ENCODE measurements around the gene ZNF580. TPM values are rescaled to one million over a fixed set of nuclear protein-coding genes. Genes with fewer than 3 reads are reported as not detected.

ZNF580 gene
- polyA plus RNA-seq, 1 donor (not counting 4 experiments of a cell fraction or from before 2014, with no cell fraction given), result 3.0 TPM

- FAIRE-seq (no peak), DNase-seq (ENCODE audit: low read depth, low spot score) (no peak)
- Histone ChIP-seq H3K79me2 (ENCODE audit: control insufficient read depth, insufficient read depth, low read length) (peaks cover 48% of the 10 kb centered on the region), H3K27ac (ENCODE audit: control insufficient read depth, insufficient read depth, low read length) (no peak overlapping the region), H3K9ac (ENCODE audit: control insufficient read depth, extremely low read depth, insufficient read depth, low read length) (no peak overlapping the region), H3K9me1 (ENCODE audit: control insufficient read depth, extremely low read depth, insufficient read depth, low read length) (peaks cover 2% of the 10 kb centered on the region), H3K36me3 (ENCODE audit: control insufficient read depth in 2 of 2, extremely low read depth in 1 of 2, insufficient read depth in 2 of 2, low read length in 2 of 2) (peaks cover 0 to 2% of the 10 kb centered on the region in 2 experiments), H3K4me3 (ENCODE audit: control insufficient read depth in 2 of 3, extremely low read depth in 1 of 3, insufficient read depth in 2 of 3, low read depth in 1 of 3, low read length in 3 of 3) (no peak overlapping the region), H2AFZ (ENCODE audit: control insufficient read depth, low read length) (no peak overlapping the region), H3K4me1 (ENCODE audit: control insufficient read depth, extremely low read depth, insufficient read depth, low read length) (peaks cover 32% of the 10 kb centered on the region), H4K20me1 (ENCODE audit: control insufficient read depth, extremely low read depth, insufficient read depth, low read length) (no peaks in the 10 kb centered on the region), H3K27me3 (ENCODE audit: control insufficient read depth, extremely low read depth, insufficient read depth, low read length) (no peaks in the 10 kb centered on the region), H3K9me3 (ENCODE audit: control insufficient read depth, low read depth, low read length) (no peaks in the 10 kb centered on the region), H3K4me2 (ENCODE audit: control insufficient read depth, extremely low read depth, insufficient read depth, low read depth, low read length) (no peak overlapping the region)
- TF ChIP-seq, protein P1, sequence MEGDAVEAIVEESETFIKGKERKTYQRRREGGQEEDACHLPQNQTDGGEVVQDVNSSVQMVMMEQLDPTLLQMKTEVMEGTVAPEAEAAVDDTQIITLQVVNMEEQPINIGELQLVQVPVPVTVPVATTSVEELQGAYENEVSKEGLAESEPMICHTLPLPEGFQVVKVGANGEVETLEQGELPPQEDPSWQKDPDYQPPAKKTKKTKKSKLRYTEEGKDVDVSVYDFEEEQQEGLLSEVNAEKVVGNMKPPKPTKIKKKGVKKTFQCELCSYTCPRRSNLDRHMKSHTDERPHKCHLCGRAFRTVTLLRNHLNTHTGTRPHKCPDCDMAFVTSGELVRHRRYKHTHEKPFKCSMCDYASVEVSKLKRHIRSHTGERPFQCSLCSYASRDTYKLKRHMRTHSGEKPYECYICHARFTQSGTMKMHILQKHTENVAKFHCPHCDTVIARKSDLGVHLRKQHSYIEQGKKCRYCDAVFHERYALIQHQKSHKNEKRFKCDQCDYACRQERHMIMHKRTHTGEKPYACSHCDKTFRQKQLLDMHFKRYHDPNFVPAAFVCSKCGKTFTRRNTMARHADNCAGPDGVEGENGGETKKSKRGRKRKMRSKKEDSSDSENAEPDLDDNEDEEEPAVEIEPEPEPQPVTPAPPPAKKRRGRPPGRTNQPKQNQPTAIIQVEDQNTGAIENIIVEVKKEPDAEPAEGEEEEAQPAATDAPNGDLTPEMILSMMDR (optimal IDR thresholded peaks at IDR 0.05 in 1 of 3, IDR thresholded peaks at IDR 0.05 in 1 of 3, conservative IDR thresholded peaks at IDR 0.05 in 1 of 3; ENCODE audit: extremely low read depth in 1 of 3, insufficient read depth in 2 of 3, low read length in 3 of 3), result peak; percentile 49 to 71 (median 54)
- no peak for TF ChIP-seq EZH2 (IDR thresholded peaks at IDR 0.05; ENCODE audit: low read length)
- dilution Hi-C loops (cut with MboI; ENCODE audit: extremely low pct_ligation_motif_present, low sequenced_read_pairs), result no loop called here
Measured at GRCh38 chr19:55638864-55639359, 1.9 kb upstream of the ZNF580 start.

- H2AFZ ChIP-seq (ENCODE audit: control insufficient read depth, low read length), result peak overlapping the region; percentile 69
- H4K20me1 ChIP-seq (ENCODE audit: control insufficient read depth, extremely low read depth, insufficient read depth, low read length), result no peaks in the 10 kb centered on the region
- H3K4me2 ChIP-seq (ENCODE audit: control insufficient read depth, extremely low read depth, insufficient read depth, low read depth, low read length), result peak overlapping the region; percentile 79
- TF ChIP-seq, protein P1 (optimal IDR thresholded peaks at IDR 0.05 in 1 of 3, IDR thresholded peaks at IDR 0.05 in 1 of 3, conservative IDR thresholded peaks at IDR 0.05 in 1 of 3; ENCODE audit: extremely low read depth in 1 of 3, insufficient read depth in 2 of 3, low read length in 3 of 3), result peak; percentile 61 to 85 (median 78)
- TF ChIP-seq EZH2 (IDR thresholded peaks at IDR 0.05; ENCODE audit: low read length), result no peak
- dilution Hi-C loops (cut with MboI; ENCODE audit: extremely low pct_ligation_motif_present, low sequenced_read_pairs), result no loop called here
- H3K9me3 ChIP-seq (ENCODE audit: control insufficient read depth, low read depth, low read length), result no peaks in the 10 kb centered on the region
- peaks cover 43% of the 10 kb centered on the region for H3K4me1 ChIP-seq (ENCODE audit: control insufficient read depth, extremely low read depth, insufficient read depth, low read length)
- DNase-seq (ENCODE audit: low read depth, low spot score), result no peak
- H3K36me3 ChIP-seq (ENCODE audit: control insufficient read depth in 2 of 2, extremely low read depth in 1 of 2, insufficient read depth in 2 of 2, low read length in 2 of 2), result peaks cover 2 to 10% of the 10 kb centered on the region in 2 experiments
- H3K9ac ChIP-seq (ENCODE audit: control insufficient read depth, extremely low read depth, insufficient read depth, low read length), result peak overlapping the region; percentile 88
- FAIRE-seq, result no peak
- peak overlapping the region; percentile 58 for H3K27ac ChIP-seq (ENCODE audit: control insufficient read depth, insufficient read depth, low read length)
- H3K27me3 ChIP-seq (ENCODE audit: control insufficient read depth, extremely low read depth, insufficient read depth, low read length), result no peaks in the 10 kb centered on the region
- peaks cover 57% of the 10 kb centered on the region for H3K79me2 ChIP-seq (ENCODE audit: control insufficient read depth, insufficient read depth, low read length)
- H3K9me1 ChIP-seq (ENCODE audit: control insufficient read depth, extremely low read depth, insufficient read depth, low read length), result peaks cover 2% of the 10 kb centered on the region
- peak overlapping the region; percentile 67 to 92 (median 74) for H3K4me3 ChIP-seq (ENCODE audit: control insufficient read depth in 2 of 3, extremely low read depth in 1 of 3, insufficient read depth in 2 of 3, low read depth in 1 of 3, low read length in 3 of 3)
Measured at GRCh38 chr19:55640043-55640576, 692 bp upstream of the ZNF580 start.
